DND-41 (cell line): ENCODE data around the gene CHM.
"Not testable (repeated sequence)": the region's sequence is repeated elsewhere in the genome, so short reads cannot be mapped to it uniquely, and the experiment has no call there.

Experiments used
- EZH2 ChIP-seq: IDR thresholded peaks from 3 replicates; pipeline ENCODE4 v1.6.1; 2012; ENCODE audit warnings: borderline replicate concordance, low read depth, mild to moderate bottlenecking, moderate library complexity, low read length, inconsistent platforms; ENCODE audit not compliant: severe bottlenecking
- TF ChIP-seq, protein P1 (sequence below): IDR thresholded peaks from 2 replicates; pipeline ENCODE4 v1.5.1; 2012; ENCODE audit warnings: borderline replicate concordance, low read length, moderate library complexity, mild to moderate bottlenecking; ENCODE audit not compliant: poor library complexity, severe bottlenecking; ENCODE audit errors: extremely low read depth

DNA sequence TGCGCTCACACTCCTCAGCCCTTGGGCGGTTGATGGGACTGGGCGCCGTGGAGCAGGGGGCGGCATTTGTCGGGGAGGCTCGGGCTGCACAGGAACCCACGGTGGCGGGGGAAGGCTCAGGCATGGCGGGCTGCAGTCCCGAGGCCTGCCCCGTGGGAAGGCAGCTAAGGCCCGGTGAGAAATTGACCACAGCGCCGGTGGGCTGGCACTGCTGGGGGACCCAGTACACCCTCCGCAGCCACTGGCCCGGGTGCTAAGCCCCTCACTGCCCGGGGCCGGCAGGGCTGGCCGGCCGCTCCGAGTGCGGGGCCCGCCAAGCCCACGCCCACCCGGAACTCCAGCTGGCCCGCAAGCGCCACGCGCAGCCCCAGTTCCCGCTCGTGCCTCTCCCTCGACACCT lies 75.0 kb downstream of the CHM start:
- TF ChIP-seq, protein P1, sequence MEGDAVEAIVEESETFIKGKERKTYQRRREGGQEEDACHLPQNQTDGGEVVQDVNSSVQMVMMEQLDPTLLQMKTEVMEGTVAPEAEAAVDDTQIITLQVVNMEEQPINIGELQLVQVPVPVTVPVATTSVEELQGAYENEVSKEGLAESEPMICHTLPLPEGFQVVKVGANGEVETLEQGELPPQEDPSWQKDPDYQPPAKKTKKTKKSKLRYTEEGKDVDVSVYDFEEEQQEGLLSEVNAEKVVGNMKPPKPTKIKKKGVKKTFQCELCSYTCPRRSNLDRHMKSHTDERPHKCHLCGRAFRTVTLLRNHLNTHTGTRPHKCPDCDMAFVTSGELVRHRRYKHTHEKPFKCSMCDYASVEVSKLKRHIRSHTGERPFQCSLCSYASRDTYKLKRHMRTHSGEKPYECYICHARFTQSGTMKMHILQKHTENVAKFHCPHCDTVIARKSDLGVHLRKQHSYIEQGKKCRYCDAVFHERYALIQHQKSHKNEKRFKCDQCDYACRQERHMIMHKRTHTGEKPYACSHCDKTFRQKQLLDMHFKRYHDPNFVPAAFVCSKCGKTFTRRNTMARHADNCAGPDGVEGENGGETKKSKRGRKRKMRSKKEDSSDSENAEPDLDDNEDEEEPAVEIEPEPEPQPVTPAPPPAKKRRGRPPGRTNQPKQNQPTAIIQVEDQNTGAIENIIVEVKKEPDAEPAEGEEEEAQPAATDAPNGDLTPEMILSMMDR = not testable (repeated sequence)
- TF ChIP-seq EZH2 = not testable (repeated sequence)
